Sigmoid colon (tissue), 7 donors: ENCODE results near the gene RDH5. TPM values are rescaled to one million over a fixed set of nuclear protein-coding genes. Genes with fewer than 3 reads are reported as not detected.

Source experiments
- DNase-seq: peaks from one replicate; pipeline ENCODE4 v3.0.0-alpha.2; 2019
- H3K27ac ChIP-seq, 4 donors: fragments of 200-600 bp; sonication (generic); one replicate each; pipeline ENCODE4 v1.5.1; 2016 to 2019; ENCODE audit warnings: mild to moderate bottlenecking in 1 of 4
- H3K27me3 ChIP-seq, 3 donors: fragments of 200-600 bp; sonication (generic); one replicate each; pipeline ENCODE4 v1.5.1; 2019; ENCODE audit warnings: mild to moderate bottlenecking in 1 of 3
- H3K36me3 ChIP-seq, 4 donors: fragments of 200-600 bp; sonication (generic); one replicate each; pipeline ENCODE4 v1.5.1; 2016 to 2019
- H3K4me1 ChIP-seq, 4 donors: fragments of 200-600 bp; sonication (generic); one replicate each; pipeline ENCODE4 v1.5.1; 2017 to 2019
- H3K4me3 ChIP-seq, 4 donors: fragments of 200-600 bp; sonication (generic); one replicate each; pipeline ENCODE4 v1.5.1; 2017 to 2019; ENCODE audit warnings: mild to moderate bottlenecking in 2 of 4, moderate library complexity in 1 of 4
- H3K9me3 ChIP-seq, 4 donors: fragments of 200-600 bp in 3 of 4; sonication (generic) in 3 of 4; one replicate each; pipeline versions ENCODE4 v1.5.1 to v1.6.1; 2013 to 2019
- CTCF ChIP-seq, 4 experiments: fragments of 450-650 bp in 3 of 4; fragments of 200-600 bp in 1 of 4; IDR thresholded peaks; one replicate each; pipeline ENCODE4 v1.5.1; 2016 to 2019; ENCODE audit warnings: antibody characterized with exemption in 4 of 4, mild to moderate bottlenecking in 3 of 4, moderate library complexity in 2 of 4
- EP300 ChIP-seq, 4 donors: sonication (generic); formaldehyde crosslinking; IDR thresholded peaks; one replicate each; pipeline ENCODE4 v1.6.1; 2017; ENCODE audit warnings: antibody characterized with exemption in 4 of 4
- POLR2A ChIP-seq, 2 donors: fragments of 450-650 bp; IDR thresholded peaks; one replicate each; pipeline ENCODE4 v1.6.1; 2016; ENCODE audit warnings: antibody characterized with exemption in 2 of 2, mild to moderate bottlenecking in 2 of 2, moderate library complexity in 2 of 2
- POLR2AphosphoS5 ChIP-seq, 4 donors: sonication (generic); formaldehyde crosslinking; IDR thresholded peaks; one replicate each; pipeline ENCODE4 v1.6.1; 2017; ENCODE audit warnings: antibody characterized with exemption in 4 of 4
- WGBS, 2 donors: extraction: QIAGEN DNeasy Blood & Tissue Kit; methylation state at CpG; one replicate each; pipeline ENCODE4 v1.1.7; 2013; 5-methylcytosine and 5-hydroxymethylcytosine counted together
- intact Hi-C: fragments of 100-400 bp; cut with DNase I; formaldehyde crosslinking; loops from one replicate; pipeline ENCODE4 v1.15.1; 2023
- polyA plus RNA-seq, 3 donors: library from polyadenylated mRNA; stranded (reverse); fragments of 200-250 nt; gene quantifications; one replicate each; pipeline ENCODE4 v1.2.3, GENCODE V29; 2013
- total RNA-seq, 4 donors: library from RNA; depleted of rRNA; stranded (reverse); fragments of >200 nt; gene quantifications; one replicate each; pipeline ENCODE4 v1.1.0, GENCODE V29; 2016
- donor health status: healthy with polysubstance abuse.
- donor health status: Bipolar disorder and iron deficiency.
- donor health status: healthy.

Gene RDH5
- total and polyA plus RNA-seq, 7 donors = 8.4 to 37.5 (median 30.7) TPM

- Histone ChIP-seq H3K9me3 (no peaks in the 10 kb centered on the region), H3K4me3 (peak overlapping the region; percentile 56 to 63 (median 60)), H3K4me1 (peaks cover 0 to 87% (median 75%) of the 10 kb centered on the region in 4 donors), H3K27ac (peak overlapping the region; percentile 100), H3K36me3 (no peaks in the 10 kb centered on the region), H3K27me3 (no peaks in the 10 kb centered on the region)
- peak; percentile 75 for DNase-seq
- 54 to 74% methylated on average over 7 of the region's 7 CpGs for WGBS, 2 donors
- intact Hi-C loops = no loop called here
- TF ChIP-seq POLR2AphosphoS5 (IDR thresholded peaks at IDR 0.05) (peak; percentile 51 to 73 (median 66)), POLR2A (IDR thresholded peaks at IDR 0.05) (peak in 1 of 2 donors; percentile 39), EP300 (IDR thresholded peaks at IDR 0.05) (peak in 3 of 4 donors; percentile 17 to 59 (median 51)), CTCF (IDR thresholded peaks at IDR 0.05) (no peak)
Observed at GRCh38 chr12:55715169-55715764, 4.9 kb upstream of the RDH5 start.

- H3K9me3 ChIP-seq = no peaks in the 10 kb centered on the region
- no peaks in the 10 kb centered on the region for H3K36me3 ChIP-seq
- peaks cover 0 to 87% (median 79%) of the 10 kb centered on the region in 4 donors for H3K4me1 ChIP-seq
- peak; percentile 98 for DNase-seq
- TF ChIP-seq POLR2A (IDR thresholded peaks at IDR 0.05) (peak; percentile 42 to 54), EP300 (IDR thresholded peaks at IDR 0.05) (peak in 2 of 4 donors; percentile 78 to 86), POLR2AphosphoS5 (IDR thresholded peaks at IDR 0.05) (peak; percentile 83 to 90 (median 85)), CTCF (IDR thresholded peaks at IDR 0.05) (peak in 1 of 4 experiments; percentile 13)
- intact Hi-C loops = no loop called here
- H3K4me3 ChIP-seq = peak within 1 kb of the TSS; percentile 56 to 63 (median 60)
- H3K27ac ChIP-seq = peak within 1 kb of the TSS; percentile 100
- 0% methylated on average over 42 of the region's 42 CpGs for WGBS, 2 donors
- no peaks in the 10 kb centered on the region for H3K27me3 ChIP-seq
Observed at GRCh38 chr12:55715833-55716581, 4.2 kb upstream of the RDH5 start, which contains the start of gene BLOC1S1. TSS of gene BLOC1S1 (plus strand) at chr12:55716046. CDS start at chr12:55716052, 6 bp downstream.

- intact Hi-C loops = no loop called here
- WGBS, 2 donors = 1% methylated on average over 13 of the region's 13 CpGs
- TF ChIP-seq POLR2A (IDR thresholded peaks at IDR 0.05) (peak in 1 of 2 donors; percentile 19), EP300 (IDR thresholded peaks at IDR 0.05) (no peak)
- DNase-seq = no peak
- Histone ChIP-seq H3K4me1 (peaks cover 0 to 90% (median 83%) of the 10 kb centered on the region in 4 donors), H3K4me3 (peak overlapping the region; percentile 56 to 63 (median 60)), H3K27ac (peak overlapping the region; percentile 100), H3K36me3 (no peaks in the 10 kb centered on the region), H3K9me3 (no peaks in the 10 kb centered on the region), H3K27me3 (no peaks in the 10 kb centered on the region)
Observed at GRCh38 chr12:55716582-55716957, 3.6 kb upstream of the RDH5 start.

GRCh38 chr12:55717011-55718007, 2.9 kb upstream of the RDH5 start:
- TF ChIP-seq EP300 (IDR thresholded peaks at IDR 0.05) (no peak), POLR2AphosphoS5 (IDR thresholded peaks at IDR 0.05) (no peak), POLR2A (IDR thresholded peaks at IDR 0.05) (no peak), CTCF (IDR thresholded peaks at IDR 0.05) (no peak)
- intact Hi-C loops = no loop called here
- Histone ChIP-seq H3K9me3 (no peaks in the 10 kb centered on the region), H3K27ac (peak overlapping the region; percentile 100), H3K4me1 (peaks cover 0 to 88% (median 83%) of the 10 kb centered on the region in 4 donors), H3K36me3 (no peaks in the 10 kb centered on the region), H3K27me3 (no peaks in the 10 kb centered on the region), H3K4me3 (peak overlapping the region in 3 of 4 donors; percentile 56 to 63 (median 60))
- no peak for DNase-seq
- WGBS, 2 donors = 16 to 34% methylated on average over 8 of the region's 8 CpGs
